ENCODE results near the gene HMGXB3.

HMGXB3 gene

DNA sequence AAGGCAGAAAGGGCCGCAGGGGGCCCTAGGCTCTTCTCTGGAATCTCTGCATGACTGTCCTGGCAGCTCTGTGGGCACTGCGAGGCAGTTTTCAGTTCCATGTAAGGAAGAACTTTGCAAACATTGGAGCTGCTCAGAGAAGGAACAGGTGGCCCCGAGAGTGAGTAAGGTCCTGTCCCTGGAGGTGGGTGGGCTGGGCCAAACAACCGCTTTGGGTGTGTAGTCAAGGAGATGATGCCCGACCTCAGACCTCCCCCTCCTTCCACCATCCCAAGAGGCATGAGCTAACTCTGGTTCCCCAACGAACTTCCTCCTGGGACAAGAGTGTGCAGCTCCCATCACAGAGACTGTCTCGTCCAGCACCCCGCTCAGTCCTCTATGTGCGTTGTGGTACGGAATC, 65.3 kb downstream of the HMGXB3 start:
- TF ChIP-seq CTCF (IDR thresholded peaks at IDR 0.05; ENCODE audit: extremely low read depth, missing control alignments): no peak
- DNase-seq (ENCODE audit: low spot score): no peak

DNA sequence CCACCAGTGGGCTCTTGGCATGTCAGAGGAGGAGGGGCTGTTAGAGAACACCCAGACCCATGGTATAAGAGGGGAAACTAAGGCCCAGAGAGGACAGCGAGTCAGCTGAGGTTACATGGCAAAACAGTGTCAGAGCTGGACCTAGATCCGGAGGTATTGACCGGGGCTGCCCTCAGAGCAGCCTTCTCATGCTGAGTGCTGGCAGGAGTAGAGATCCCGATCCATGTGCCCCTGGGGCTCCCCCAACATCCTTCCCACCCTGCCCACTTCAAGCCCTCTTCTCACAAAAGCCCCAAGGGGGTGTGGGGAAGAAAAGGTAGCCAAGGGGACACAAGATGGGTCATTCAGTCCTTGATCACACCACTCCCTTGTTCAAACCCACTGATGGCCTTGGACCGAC, 65.9 kb downstream of the HMGXB3 start:
- no peak for TF ChIP-seq CTCF (IDR thresholded peaks at IDR 0.05; ENCODE audit: extremely low read depth, missing control alignments)
- no peak for DNase-seq (ENCODE audit: low spot score)

- no peak for TF ChIP-seq CTCF (IDR thresholded peaks at IDR 0.05; ENCODE audit: extremely low read depth, missing control alignments)
- DNase-seq (ENCODE audit: low spot score): no peak
Measured at GRCh38 chr5:150066901-150067396, 66.4 kb downstream of the HMGXB3 start.

GRCh38 chr5:150067405-150067960, 66.9 kb downstream of the HMGXB3 start:
- no peak for TF ChIP-seq CTCF (IDR thresholded peaks at IDR 0.05; ENCODE audit: extremely low read depth, missing control alignments)
- DNase-seq (ENCODE audit: low spot score): no peak

- no peak for TF ChIP-seq CTCF (IDR thresholded peaks at IDR 0.05; ENCODE audit: extremely low read depth, missing control alignments)
Measured at GRCh38 chr5:150068071-150068470, 67.5 kb downstream of the HMGXB3 start.

DNA sequence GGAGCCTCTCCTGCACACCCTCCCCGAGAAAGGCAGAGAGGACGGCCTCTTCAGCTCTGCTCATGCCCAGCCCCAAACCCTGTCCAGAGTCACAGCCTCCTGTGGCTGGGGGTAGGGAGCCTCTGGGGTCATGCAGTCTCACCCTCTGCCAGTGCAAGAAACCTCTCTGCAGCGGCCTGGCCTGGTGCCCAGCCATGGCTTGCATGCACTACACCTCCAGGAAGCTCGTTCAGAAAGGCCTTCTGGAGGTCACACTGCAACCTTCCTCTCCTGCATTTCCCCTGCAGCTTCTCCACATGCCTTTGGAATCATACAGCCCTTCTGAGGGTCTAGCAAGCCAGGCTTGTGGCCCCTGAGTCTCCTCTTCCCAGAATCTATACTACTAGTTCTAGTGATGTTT, 67.9 kb downstream of the HMGXB3 start:
- DNase-seq (ENCODE audit: low spot score): no peak
- no peak for TF ChIP-seq CTCF (IDR thresholded peaks at IDR 0.05; ENCODE audit: extremely low read depth, missing control alignments)

More at GRCh38 chr5:150068071-150068470, 67.5 kb downstream of the HMGXB3 start:
- no peak for DNase-seq (ENCODE audit: low spot score)

DNA sequence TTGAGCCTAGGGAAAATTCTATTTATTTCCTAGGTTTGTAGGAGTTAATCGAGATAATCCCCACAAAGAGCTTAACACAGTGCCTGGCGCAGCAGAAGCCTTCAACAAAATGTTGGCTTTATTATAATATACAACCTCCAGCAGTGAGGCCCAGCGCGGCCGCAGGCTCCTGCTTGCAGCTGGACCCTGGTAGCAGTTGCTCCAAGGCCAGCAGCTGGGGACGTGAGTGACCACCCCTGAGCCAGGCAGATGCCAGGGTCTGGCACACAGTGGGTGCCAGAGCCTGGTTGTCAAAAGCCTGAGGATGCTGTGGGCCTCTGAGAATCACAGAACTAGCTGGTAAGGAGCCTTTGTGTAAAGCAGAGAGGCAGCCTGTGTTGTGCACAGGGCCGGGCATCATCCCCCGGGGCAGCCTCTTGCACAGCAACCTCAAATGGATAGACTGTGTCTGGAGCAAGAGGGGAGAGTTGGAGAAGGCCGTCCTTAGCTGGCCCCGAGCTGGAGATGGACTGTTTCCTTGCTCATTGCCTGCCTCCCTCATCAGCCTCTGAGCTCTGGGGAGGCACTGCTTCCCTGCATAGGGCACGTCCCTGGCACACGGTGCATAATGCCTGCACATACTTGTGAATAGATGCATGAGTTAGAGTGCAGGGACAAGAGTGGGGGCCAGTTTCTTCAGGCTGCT, 68.6 kb downstream of the HMGXB3 start:
- DNase-seq (ENCODE audit: low spot score): no peak

More for the DNA sequence above, 68.6 kb downstream of the HMGXB3 start:
- TF ChIP-seq CTCF (IDR thresholded peaks at IDR 0.05; ENCODE audit: extremely low read depth, missing control alignments): no peak

Data from GM20000 (cell line).